Right atrium auricular region (tissue), 2 donors: ENCODE data around the gene ZSWIM5. TPM values are rescaled to one million over a fixed set of nuclear protein-coding genes. Genes with fewer than 3 reads are reported as not detected.

Source experiments
- DNase-seq: peaks from one replicate; pipeline ENCODE4 v3.0.0-alpha.2; 2019; ENCODE audit warnings: low spot score
- H3K27ac ChIP-seq, 2 donors: fragments of 200-600 bp; sonication (generic); 1 replicate in 1 of 2; 2 replicates in 1 of 2; pipeline ENCODE4 v1.5.1; 2016 to 2019
- H3K27me3 ChIP-seq, 2 donors: fragments of 200-600 bp; sonication (generic); one replicate each; pipeline versions ENCODE4 v1.5.1 to v1.6.0; 2017 to 2019
- H3K36me3 ChIP-seq: fragments of 200-600 bp; sonication (generic); one replicate; pipeline ENCODE4 v1.5.1; 2016
- H3K4me1 ChIP-seq, 2 donors: fragments of 200-600 bp; sonication (generic); one replicate each; pipeline versions ENCODE4 v1.5.1 to v1.6.0; 2017 to 2019
- H3K4me3 ChIP-seq, 2 donors: fragments of 200-600 bp; sonication (generic); 1 replicate in 1 of 2; 2 replicates in 1 of 2; pipeline ENCODE4 v1.5.1; 2017 to 2019; ENCODE audit warnings: mild to moderate bottlenecking in 1 of 2, moderate library complexity in 1 of 2
- H3K9me3 ChIP-seq, 2 donors: fragments of 200-600 bp; sonication (generic); one replicate each; pipeline ENCODE4 v1.5.1; 2019
- CTCF ChIP-seq, 2 donors: fragments of 200-600 bp; sonication (generic); IDR thresholded peaks; one replicate each; pipeline ENCODE4 v1.5.1; 2019; ENCODE audit warnings: antibody characterized with exemption in 2 of 2
- total RNA-seq, 2 donors: library from RNA; depleted of rRNA; stranded (reverse); fragments of >200 nt; gene quantifications; one replicate each; pipeline ENCODE4 v1.1.0, GENCODE V29; 2016

The ZSWIM5 gene
- total RNA-seq, 2 donors from 2014 or later, result 1.2 to 1.7 TPM

DNA sequence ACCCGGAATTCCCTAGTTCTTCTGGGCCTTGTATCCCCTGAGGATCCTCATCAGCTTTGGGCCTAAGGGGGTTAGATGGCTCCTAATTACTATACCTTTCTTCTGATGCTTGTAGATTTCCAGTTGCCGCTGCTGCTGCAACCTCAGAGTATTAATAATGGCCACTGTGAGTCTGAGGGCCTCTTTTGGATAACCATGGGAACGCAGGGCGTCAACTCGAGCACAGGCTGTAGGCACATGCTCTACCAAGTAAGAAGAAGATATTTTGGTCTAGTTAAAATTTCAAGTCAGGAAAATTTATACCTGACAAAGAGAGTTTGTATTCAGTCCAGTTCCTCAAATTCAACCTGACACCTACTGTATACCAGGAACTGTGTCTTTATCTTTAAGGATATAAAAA is 166.1 kb downstream of the ZSWIM5 start:
- no peaks in the 10 kb centered on the region for H3K27me3 ChIP-seq
- DNase-seq, result no peak
- TF ChIP-seq CTCF (IDR thresholded peaks at IDR 0.05), result no peak
- H3K4me1 ChIP-seq, result no peaks in the 10 kb centered on the region
- no peak overlapping the region for H3K4me3 ChIP-seq
- H3K36me3 ChIP-seq, result no peaks in the 10 kb centered on the region
- no peaks in the 10 kb centered on the region for H3K9me3 ChIP-seq
- H3K27ac ChIP-seq, result no peak overlapping the region

DNA sequence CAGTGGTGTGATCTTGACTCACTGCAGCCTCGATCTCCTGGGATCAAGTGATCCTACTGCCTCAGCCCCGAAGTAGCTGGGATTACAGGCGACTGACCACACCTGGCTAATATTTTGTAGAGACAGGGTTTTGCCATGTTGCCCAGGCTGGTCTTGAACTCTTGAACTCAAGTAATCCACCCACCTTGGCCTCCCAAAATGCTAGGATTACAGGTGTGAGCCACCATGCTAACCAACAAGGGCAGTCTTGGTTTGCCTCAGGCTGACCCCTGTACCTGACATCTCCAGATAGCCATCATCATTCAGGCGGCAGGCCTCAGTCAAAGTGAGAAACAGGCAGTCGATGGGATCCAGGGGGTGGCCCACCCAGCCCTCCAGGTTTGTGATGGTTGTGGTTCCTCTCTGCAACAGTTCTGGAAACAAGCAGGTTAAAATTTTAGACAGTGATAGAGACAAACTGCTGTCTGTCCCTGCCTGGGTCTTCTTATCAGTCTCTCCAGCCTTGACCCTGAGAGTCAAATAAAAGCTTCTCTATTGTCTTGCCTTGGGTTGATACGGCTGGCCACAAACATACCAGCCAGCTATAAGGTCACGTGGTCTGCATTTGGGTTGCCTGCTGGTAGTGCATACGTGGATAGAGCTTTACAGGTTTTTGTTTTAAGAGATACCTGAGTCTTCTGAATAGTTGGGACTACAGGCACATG is 167.6 kb downstream of the ZSWIM5 start:
- TF ChIP-seq CTCF (IDR thresholded peaks at IDR 0.05), result no peak
- Histone ChIP-seq H3K9me3 (no peaks in the 10 kb centered on the region), H3K4me1 (no peaks in the 10 kb centered on the region), H3K36me3 (no peaks in the 10 kb centered on the region), H3K27me3 (no peaks in the 10 kb centered on the region), H3K4me3 (no peak overlapping the region), H3K27ac (no peak overlapping the region)
- DNase-seq, result no peak

GRCh38 chr1:45038240-45038639 is 168.2 kb downstream of the ZSWIM5 start:
- Histone ChIP-seq H3K4me3 (no peak overlapping the region), H3K36me3 (no peaks in the 10 kb centered on the region), H3K9me3 (no peaks in the 10 kb centered on the region), H3K27me3 (no peaks in the 10 kb centered on the region), H3K4me1 (no peaks in the 10 kb centered on the region), H3K27ac (no peak overlapping the region)
- no peak for TF ChIP-seq CTCF (IDR thresholded peaks at IDR 0.05)
- DNase-seq, result no peak

DNA sequence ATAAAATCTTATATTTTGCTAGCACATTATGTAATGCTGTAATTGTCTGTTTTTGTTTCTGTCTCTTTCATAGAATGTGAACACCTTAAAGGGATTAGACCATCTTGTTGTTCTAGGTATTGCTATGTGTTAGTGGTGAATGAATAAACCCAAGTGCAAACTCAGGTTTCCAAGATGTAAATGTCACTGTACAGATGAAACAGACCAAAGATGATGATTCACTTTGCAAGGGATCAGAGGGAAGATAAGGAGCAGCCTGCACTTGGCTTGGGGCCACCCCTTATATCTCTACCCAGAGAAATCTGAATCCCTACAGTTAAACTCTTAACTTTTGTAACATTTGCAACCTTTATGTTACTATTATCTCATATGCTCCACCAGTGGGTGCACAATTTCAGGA is 168.9 kb downstream of the ZSWIM5 start:
- no peaks in the 10 kb centered on the region for H3K36me3 ChIP-seq
- no peak for TF ChIP-seq CTCF (IDR thresholded peaks at IDR 0.05)

DNA sequence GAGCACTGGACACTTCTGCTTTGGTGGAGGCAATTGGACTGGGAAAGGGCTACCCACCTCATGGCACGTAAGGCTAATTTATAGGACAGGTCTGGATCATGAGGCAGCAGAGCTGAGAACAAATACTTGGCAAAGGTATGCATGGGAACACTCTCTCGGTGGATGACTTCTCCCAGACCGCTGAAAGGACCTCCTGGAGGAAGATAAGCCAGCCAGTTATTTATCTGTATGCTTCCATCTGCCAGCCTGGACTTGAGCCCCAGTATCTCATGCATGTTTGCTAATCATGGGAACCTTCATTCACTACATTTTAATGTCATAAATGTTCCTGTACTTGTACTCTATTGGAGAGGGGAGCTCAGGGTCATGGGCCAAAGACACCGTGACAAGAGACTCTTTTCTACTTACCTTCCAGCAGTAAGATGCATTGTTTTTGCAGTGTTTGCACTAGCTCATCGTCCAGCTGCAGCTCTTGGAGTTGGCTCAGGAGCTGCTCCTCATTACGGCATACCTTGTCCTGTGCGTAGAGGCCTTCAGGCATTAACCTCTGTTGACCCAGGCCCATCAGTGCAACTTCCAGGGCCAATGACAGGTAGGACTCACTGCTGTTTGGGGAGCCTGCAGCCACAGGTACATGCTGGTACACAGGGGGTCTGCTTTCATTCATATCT is 170.6 kb downstream of the ZSWIM5 start:
- Histone ChIP-seq H3K36me3 (no peaks in the 10 kb centered on the region), H3K4me1 (no peaks in the 10 kb centered on the region), H3K27ac (no peak overlapping the region), H3K4me3 (no peak overlapping the region), H3K9me3 (no peaks in the 10 kb centered on the region), H3K27me3 (no peaks in the 10 kb centered on the region)
- DNase-seq, result no peak
- TF ChIP-seq CTCF (IDR thresholded peaks at IDR 0.05), result no peak

More for the DNA sequence above, 168.9 kb downstream of the ZSWIM5 start:
- DNase-seq, result no peak
- H3K27ac ChIP-seq, result no peak overlapping the region
- no peaks in the 10 kb centered on the region for H3K27me3 ChIP-seq
- H3K4me3 ChIP-seq, result no peak overlapping the region
- H3K9me3 ChIP-seq, result no peaks in the 10 kb centered on the region
- H3K4me1 ChIP-seq, result no peaks in the 10 kb centered on the region
